K562 (cell line): ENCODE data around the gene GNAI1. TPM values are rescaled to one million over a fixed set of nuclear protein-coding genes. Genes with fewer than 3 reads are reported as not detected.

Experiments
- ARNT ChIP-seq, 2 experiments: fragments of 450-650 bp; IDR thresholded peaks; 2 replicates each; pipeline ENCODE4 v1.6.1; 2016; ENCODE audit warnings: mild to moderate bottlenecking in 1 of 2
- BMI1 ChIP-seq: fragments of 150-350 bp; IDR thresholded peaks from 2 replicates; pipeline ENCODE4 v1.6.1; 2014; ENCODE audit warnings: low read length
- ETV5 ChIP-seq: sonication (generic); formaldehyde crosslinking; IDR thresholded peaks from 2 replicates; pipeline ENCODE4 v1.4.0; 2020; ENCODE audit warnings: low read depth, mild to moderate bottlenecking, missing genetic modification reagents
- HCFC1 ChIP-seq: IDR thresholded peaks from 2 replicates; pipeline ENCODE4 v1.6.1; 2012; ENCODE audit warnings: low read depth, low read length, improper control_type of control experiment
- KAT8 ChIP-seq: fragments of 450-650 bp; IDR thresholded peaks from 2 replicates; pipeline ENCODE4 v1.6.1; 2016; ENCODE audit warnings: low read depth, mild to moderate bottlenecking
- LEF1 ChIP-seq: fragments of 450-650 bp; IDR thresholded peaks from 2 replicates; pipeline ENCODE4 v1.6.1; 2016; ENCODE audit warnings: mild to moderate bottlenecking
- PRMT5 ChIP-seq: sonication (generic); formaldehyde crosslinking; IDR thresholded peaks from 2 replicates; pipeline ENCODE4 v1.5.0; 2020; ENCODE audit warnings: missing genetic modification reagents
- ZNF197 ChIP-seq: fragments of 200-800 bp; sonication (Bioruptor generic); IDR thresholded peaks from 2 replicates; pipeline ENCODE4 v1.6.1; 2016; ENCODE audit warnings: low read depth, missing genetic modification characterization, missing compliant biosample characterization
- polyA plus RNA-seq, 8 experiments: library from polyadenylated mRNA; depleted of rRNA in 4 of 8; stranded (reverse) in 5 of 8; unstranded in 3 of 8; fragments of >200 nt; fragmentation: Nextera tagmentation in 2 of 8; fragmentation: Illumina TruSeq in 1 of 8; extraction: Ambion mirVana in 2 of 8; extraction: Trizol in 1 of 8; gene quantifications; 2 replicates each; pipeline versions ENCODE4 v1.2.1 to v1.2.3, GENCODE V29; 2011 to 2014; ENCODE audit warnings: inconsistent platforms in 1 of 8, missing spikeins in 1 of 8
- total RNA-seq, 7 experiments: library from RNA; depleted of rRNA in 6 of 7; stranded (reverse); fragments of >200 nt in 6 of 7; fragmentation: Illumina TruSeq in 2 of 7; extraction: Trizol in 2 of 7; gene quantifications; 2 replicates each; pipeline versions ENCODE4 v1.2.1 to v1.2.3, GENCODE V29; 2011 to 2021; ENCODE audit warnings: low replicate concordance in 1 of 7
- TF ChIP-seq, protein P1 (sequence below), 2 experiments: fragments of 450-650 bp in 1 of 2; sonication (generic) in 1 of 2; formaldehyde crosslinking in 1 of 2; IDR thresholded peaks; 2 replicates each; pipeline versions ENCODE4 v1.7.1 to v1.9.0; 2016 to 2022; ENCODE audit warnings: inconsistent platforms in 1 of 2, mild to moderate bottlenecking in 1 of 2, missing genetic modification reagents in 1 of 2
- TF ChIP-seq, protein P2 (sequence below), 2 experiments: fragments of 450-650 bp; conservative IDR thresholded peaks; 2 replicates each; pipeline ENCODE4 v1.6.1; 2017; ENCODE audit warnings: mild to moderate bottlenecking in 2 of 2, moderate library complexity in 2 of 2
- TF ChIP-seq, protein P3 (sequence below): sonication (generic); formaldehyde crosslinking; IDR thresholded peaks from 2 replicates; pipeline ENCODE4 v1.8.0; 2022; ENCODE audit warnings: mild to moderate bottlenecking, missing genetic modification reagents, borderline replicate concordance
- TF ChIP-seq, protein P4 (sequence below): sonication (generic); formaldehyde crosslinking; IDR thresholded peaks from 2 replicates; pipeline ENCODE4 v1.8.1; 2023; ENCODE audit warnings: mild to moderate bottlenecking, missing genetic modification reagents

Gene GNAI1
- total and polyA plus RNA-seq, 9 of the 15 experiments (the other 6 are each of a cell fraction or from before 2014, with no cell fraction given) = 0.03 to 0.13 (median 0.08) TPM; not detected in 6

DNA sequence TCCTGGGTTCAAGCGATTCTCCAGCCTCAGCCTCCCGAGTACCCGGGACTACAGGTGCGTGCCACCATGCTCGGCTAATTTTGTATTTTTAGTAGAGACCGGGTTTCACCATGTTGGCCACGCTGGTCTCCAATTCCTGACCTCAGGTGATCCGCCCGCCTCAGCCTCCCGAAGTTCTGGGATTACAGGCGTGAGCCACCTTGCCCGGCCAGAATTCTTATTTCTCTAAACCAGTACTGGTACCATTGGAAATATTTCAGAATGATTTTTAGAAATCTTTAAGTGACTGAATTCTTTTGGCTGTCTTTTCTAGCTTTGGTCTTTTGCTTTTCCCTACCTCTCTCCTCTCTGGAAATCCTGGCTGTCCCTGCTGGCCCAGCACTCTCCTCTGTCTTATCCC lies 2.8 kb downstream of the GNAI1 start (continued):
- TF ChIP-seq, protein P1, sequence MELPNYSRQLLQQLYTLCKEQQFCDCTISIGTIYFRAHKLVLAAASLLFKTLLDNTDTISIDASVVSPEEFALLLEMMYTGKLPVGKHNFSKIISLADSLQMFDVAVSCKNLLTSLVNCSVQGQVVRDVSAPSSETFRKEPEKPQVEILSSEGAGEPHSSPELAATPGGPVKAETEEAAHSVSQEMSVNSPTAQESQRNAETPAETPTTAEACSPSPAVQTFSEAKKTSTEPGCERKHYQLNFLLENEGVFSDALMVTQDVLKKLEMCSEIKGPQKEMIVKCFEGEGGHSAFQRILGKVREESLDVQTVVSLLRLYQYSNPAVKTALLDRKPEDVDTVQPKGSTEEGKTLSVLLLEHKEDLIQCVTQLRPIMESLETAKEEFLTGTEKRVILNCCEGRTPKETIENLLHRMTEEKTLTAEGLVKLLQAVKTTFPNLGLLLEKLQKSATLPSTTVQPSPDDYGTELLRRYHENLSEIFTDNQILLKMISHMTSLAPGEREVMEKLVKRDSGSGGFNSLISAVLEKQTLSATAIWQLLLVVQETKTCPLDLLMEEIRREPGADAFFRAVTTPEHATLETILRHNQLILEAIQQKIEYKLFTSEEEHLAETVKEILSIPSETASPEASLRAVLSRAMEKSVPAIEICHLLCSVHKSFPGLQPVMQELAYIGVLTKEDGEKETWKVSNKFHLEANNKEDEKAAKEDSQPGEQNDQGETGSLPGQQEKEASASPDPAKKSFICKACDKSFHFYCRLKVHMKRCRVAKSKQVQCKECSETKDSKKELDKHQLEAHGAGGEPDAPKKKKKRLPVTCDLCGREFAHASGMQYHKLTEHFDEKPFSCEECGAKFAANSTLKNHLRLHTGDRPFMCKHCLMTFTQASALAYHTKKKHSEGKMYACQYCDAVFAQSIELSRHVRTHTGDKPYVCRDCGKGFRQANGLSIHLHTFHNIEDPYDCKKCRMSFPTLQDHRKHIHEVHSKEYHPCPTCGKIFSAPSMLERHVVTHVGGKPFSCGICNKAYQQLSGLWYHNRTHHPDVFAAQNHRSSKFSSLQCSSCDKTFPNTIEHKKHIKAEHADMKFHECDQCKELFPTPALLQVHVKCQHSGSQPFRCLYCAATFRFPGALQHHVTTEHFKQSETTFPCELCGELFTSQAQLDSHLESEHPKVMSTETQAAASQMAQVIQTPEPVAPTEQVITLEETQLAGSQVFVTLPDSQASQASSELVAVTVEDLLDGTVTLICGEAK (IDR thresholded peaks at IDR 0.05) = no peak
- TF ChIP-seq, protein P1 (CRISPR knock-in tag; IDR thresholded peaks at IDR 0.05) = no peak
- TF ChIP-seq KAT8 = no peak
- TF ChIP-seq, protein P2, sequence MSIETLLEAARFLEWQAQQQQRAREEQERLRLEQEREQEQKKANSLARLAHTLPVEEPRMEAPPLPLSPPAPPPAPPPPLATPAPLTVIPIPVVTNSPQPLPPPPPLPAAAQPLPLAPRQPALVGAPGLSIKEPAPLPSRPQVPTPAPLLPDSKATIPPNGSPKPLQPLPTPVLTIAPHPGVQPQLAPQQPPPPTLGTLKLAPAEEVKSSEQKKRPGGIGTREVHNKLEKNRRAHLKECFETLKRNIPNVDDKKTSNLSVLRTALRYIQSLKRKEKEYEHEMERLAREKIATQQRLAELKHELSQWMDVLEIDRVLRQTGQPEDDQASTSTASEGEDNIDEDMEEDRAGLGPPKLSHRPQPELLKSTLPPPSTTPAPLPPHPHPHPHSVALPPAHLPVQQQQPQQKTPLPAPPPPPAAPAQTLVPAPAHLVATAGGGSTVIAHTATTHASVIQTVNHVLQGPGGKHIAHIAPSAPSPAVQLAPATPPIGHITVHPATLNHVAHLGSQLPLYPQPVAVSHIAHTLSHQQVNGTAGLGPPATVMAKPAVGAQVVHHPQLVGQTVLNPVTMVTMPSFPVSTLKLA (conservative IDR thresholded peaks at IDR 0.05) = no peak
- no peak for TF ChIP-seq ETV5 (CRISPR knock-in tag)
- TF ChIP-seq, protein P3, sequence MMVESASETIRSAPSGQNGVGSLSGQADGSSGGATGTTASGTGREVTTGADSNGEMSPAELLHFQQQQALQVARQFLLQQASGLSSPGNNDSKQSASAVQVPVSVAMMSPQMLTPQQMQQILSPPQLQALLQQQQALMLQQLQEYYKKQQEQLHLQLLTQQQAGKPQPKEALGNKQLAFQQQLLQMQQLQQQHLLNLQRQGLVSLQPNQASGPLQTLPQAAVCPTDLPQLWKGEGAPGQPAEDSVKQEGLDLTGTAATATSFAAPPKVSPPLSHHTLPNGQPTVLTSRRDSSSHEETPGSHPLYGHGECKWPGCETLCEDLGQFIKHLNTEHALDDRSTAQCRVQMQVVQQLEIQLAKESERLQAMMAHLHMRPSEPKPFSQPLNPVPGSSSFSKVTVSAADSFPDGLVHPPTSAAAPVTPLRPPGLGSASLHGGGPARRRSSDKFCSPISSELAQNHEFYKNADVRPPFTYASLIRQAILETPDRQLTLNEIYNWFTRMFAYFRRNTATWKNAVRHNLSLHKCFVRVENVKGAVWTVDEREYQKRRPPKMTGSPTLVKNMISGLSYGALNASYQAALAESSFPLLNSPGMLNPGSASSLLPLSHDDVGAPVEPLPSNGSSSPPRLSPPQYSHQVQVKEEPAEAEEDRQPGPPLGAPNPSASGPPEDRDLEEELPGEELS (CRISPR knock-in tag) = no peak
- TF ChIP-seq ZNF197 (CRISPR knock-in tag) = no peak
- TF ChIP-seq PRMT5 (CRISPR knock-in tag) = no peak
- TF ChIP-seq, protein P4, sequence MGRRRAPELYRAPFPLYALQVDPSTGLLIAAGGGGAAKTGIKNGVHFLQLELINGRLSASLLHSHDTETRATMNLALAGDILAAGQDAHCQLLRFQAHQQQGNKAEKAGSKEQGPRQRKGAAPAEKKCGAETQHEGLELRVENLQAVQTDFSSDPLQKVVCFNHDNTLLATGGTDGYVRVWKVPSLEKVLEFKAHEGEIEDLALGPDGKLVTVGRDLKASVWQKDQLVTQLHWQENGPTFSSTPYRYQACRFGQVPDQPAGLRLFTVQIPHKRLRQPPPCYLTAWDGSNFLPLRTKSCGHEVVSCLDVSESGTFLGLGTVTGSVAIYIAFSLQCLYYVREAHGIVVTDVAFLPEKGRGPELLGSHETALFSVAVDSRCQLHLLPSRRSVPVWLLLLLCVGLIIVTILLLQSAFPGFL (CRISPR knock-in tag) = no peak
- no peak for TF ChIP-seq BMI1
- no peak for TF ChIP-seq ARNT (IDR thresholded peaks at IDR 0.05)
- no peak for TF ChIP-seq LEF1
- TF ChIP-seq HCFC1 = no peak
